Measurements from ENCODE around the gene FOXP1.

DNA sequence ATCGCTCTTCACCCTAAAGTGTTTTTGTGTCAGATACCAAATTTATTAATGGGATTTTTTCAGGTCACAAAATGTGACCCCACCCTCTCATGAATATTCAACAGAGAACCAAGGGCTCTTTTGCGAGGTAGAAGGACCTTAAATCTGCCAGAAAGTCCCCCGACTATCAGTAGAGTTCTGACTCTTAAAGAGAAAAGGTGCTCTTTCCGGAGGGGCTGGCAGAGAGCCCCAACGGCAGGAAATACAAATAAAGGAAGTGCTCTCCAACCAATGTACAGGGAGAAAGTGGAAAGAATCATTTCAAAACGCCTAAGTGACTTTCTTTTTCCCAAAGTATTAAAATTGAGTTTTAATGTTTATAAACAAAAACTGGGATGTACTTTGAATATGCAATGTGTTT, 517.2 kb downstream of the FOXP1 start:
- no peak for TF ChIP-seq EZH2 (IDR thresholded peaks at IDR 0.05; ENCODE audit: insufficient read depth, poor library complexity, severe bottlenecking)
- no peak for TF ChIP-seq EZH2phosphoT487 (IDR thresholded peaks at IDR 0.05; ENCODE audit: insufficient read depth, low read depth)
